SKM-1 treated with dmso at 0.1 percent for 144 hours (cell line): ENCODE measurements around the gene MIPOL1.
"Not testable (repeated sequence)": the region's sequence is repeated elsewhere in the genome, so short reads cannot be mapped to it uniquely, and the experiment has no call there.

Experiments
- DNase-seq: peaks from one replicate; lab custom pipeline; 2025; ENCODE audit not compliant: unreplicated experiment; lab: John Stamatoyannopoulos, UW

Gene MIPOL1

GRCh38 chr14:37397157-37397940 is 199.6 kb downstream of the MIPOL1 start:
- DNase-seq = not testable (repeated sequence)

DNA sequence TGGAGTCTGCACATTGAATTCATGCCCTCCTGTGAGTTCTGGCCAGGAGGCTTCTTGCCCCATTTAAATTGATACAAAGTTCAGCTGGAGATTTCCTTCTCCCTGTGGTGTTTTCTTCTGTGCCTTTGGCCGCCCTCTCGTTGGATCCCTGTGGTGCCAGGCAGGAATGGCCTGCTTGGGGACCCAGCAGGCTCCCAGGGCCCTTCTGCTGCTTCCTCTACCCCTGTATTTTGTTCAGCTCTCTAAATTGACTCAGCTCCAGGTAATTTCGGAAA is 200.1 kb downstream of the MIPOL1 start:
- DNase-seq = no peak

DNA sequence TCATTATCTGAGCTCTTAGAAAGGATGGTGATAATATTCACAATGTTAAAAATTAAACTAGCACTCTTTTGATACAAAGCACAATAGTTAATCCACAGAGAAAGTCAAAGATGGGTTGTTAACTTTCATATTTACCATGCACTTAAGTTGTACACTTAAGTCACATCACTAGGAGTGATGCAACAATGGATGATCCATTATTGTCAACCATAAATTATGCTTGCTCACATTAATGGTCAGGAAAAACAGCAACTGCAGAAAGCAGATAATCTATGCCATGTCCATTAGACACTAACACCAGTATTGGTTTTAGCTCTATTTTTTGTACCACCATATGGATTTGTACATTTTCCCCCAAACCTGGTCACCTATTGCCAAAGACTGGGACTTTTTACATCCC is 201.8 kb downstream of the MIPOL1 start:
- DNase-seq = no peak

DNA sequence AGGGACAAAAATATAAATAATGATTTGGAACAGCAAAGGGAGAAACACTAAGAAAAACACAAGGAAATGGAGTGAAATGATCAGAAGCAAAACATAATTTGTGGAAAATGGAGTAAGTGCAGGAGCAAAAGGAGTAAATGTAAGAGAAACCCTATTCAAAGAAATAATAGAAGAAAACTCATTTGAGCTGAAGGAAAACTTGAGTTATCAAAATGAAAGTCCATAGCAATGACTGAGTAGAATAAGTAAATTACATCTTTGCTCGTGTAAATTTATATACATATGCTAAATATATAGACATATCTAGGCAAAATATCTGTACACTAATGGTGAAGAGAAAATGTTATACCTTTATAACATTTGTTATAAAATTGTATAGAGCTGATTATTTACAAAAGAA is 203.4 kb downstream of the MIPOL1 start:
- no peak for DNase-seq

- DNase-seq = no peak
Observed at GRCh38 chr14:37403626-37404025, 205.9 kb downstream of the MIPOL1 start.

GRCh38 chr14:37406095-37406494 is 208.4 kb downstream of the MIPOL1 start:
- DNase-seq = no peak

DNA sequence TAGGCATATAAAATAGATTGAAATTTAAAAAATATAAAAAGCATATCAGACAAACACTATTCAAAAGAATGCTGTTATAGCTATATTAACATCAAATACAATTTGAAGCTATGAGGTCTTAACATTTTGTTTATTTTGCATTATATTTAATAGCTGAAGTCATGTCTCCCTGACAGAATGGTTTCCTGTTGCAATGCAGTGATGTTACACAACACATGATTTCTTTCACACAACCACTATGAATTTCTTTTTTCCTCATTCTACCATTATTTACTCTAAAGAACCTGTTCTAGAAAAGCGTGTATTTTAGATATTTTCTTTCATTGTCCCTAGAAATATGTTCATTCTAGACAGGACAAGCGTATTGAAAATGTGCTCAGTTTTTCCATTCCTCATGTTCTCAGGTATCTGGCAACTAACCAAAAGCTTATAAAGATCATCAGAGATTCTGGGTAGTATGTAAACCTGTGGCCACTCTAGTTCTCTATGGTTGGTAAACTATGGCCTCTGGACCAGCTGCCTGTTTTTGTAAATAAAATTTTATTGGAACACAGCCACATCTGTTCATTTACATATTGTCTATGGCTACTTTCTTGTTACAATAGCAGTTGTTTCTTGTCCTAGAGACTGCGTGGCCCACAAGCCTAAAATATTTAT is 213.5 kb downstream of the MIPOL1 start:
- no peak for DNase-seq

DNA sequence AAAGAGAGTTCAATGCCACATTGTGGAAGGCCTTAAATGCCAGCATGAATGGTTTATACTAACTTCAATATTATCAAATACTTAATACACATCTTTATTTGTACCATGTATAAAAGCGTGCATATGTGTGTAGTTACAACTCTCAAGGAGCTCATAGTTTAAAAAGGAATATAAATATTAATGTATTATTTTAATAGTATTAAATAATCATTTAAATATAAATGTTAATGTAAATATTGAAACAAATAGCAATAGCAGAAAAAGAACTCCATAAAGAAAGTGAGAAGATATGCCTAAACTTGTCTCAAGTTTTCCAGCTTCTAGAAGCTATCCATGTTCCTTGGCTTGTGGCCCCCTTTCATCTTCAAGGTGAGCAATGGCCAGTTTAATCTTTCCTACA is 215.3 kb downstream of the MIPOL1 start:
- no peak for DNase-seq

DNA sequence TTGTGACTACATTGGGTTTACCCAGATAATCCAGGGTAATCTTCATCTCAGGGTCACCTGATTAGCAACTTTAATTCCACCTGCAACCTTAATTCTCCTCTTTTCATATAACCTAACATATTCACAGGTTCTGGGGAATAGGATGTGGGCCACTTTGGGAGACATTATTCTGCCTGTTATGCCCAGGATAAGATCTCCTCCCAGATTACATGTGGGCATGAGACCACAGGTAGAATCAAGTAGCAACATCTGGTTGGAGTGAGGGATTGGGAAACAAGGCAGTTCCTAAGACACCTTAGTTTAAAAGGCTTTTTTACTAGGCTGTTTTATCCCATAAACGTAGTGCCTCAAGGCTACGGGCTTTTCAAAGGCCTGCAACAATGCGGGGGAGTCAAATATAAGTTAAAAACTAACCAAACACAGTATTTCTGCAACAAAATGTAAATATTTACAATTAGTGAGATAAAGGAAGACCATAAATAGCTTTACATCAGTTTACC is 215.8 kb downstream of the MIPOL1 start:
- DNase-seq = no peak

- DNase-seq = no peak
Observed at GRCh38 chr14:37416264-37416663, 218.5 kb downstream of the MIPOL1 start.

DNA sequence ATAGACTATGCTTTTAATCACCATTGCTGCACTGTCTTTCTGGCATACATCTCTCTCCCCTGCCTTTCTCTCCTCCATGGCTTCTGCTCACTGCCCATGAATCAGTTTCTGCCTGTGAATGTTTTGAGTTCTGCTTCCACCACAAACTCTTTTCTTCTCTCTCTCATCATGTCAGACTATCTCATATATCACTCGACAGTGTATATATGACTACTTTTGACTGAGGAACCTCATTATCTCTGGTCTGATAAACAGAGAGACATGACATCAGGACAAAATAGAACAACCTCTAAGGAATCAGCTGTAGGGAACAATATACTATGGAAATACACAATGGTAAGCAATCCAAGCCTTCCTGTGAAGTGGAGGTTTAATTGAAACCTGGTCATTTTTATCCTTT is 219.4 kb downstream of the MIPOL1 start:
- DNase-seq = no peak

GRCh38 chr14:37417833-37418232 is 220.1 kb downstream of the MIPOL1 start:
- DNase-seq = no peak

- no peak for DNase-seq
Observed at GRCh38 chr14:37420622-37421021, 222.9 kb downstream of the MIPOL1 start.

- DNase-seq = no peak
Observed at GRCh38 chr14:37422319-37422718, 224.6 kb downstream of the MIPOL1 start.

GRCh38 chr14:37422748-37423147 is 225.0 kb downstream of the MIPOL1 start:
- no peak for DNase-seq

GRCh38 chr14:37428954-37429353 is 231.2 kb downstream of the MIPOL1 start:
- DNase-seq = no peak

GRCh38 chr14:37429618-37430017 is 231.9 kb downstream of the MIPOL1 start:
- no peak for DNase-seq

DNA sequence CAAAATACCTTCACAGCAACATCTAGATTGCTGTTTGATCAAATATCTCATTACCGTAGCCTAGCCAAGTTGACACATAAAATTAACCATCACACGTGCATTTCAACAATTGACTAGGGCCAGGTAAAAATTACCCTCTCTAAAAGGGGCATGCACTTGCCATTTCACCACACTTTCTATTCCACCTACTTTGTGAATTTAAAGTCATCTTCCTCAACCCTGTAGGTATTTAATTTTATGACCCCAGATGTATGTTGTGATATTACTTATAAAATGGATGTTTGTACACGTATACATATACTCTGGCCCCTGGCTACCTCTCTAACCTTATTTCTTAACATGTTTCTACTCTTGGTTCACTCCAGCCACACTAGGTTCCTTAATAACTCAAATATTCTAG is 237.1 kb downstream of the MIPOL1 start:
- no peak for DNase-seq

- no peak for DNase-seq
Observed at GRCh38 chr14:37436519-37436918, 238.8 kb downstream of the MIPOL1 start.

- DNase-seq = no peak
Observed at GRCh38 chr14:37437490-37437889, 239.8 kb downstream of the MIPOL1 start.

GRCh38 chr14:37438444-37438843 is 240.7 kb downstream of the MIPOL1 start:
- DNase-seq = no peak

DNA sequence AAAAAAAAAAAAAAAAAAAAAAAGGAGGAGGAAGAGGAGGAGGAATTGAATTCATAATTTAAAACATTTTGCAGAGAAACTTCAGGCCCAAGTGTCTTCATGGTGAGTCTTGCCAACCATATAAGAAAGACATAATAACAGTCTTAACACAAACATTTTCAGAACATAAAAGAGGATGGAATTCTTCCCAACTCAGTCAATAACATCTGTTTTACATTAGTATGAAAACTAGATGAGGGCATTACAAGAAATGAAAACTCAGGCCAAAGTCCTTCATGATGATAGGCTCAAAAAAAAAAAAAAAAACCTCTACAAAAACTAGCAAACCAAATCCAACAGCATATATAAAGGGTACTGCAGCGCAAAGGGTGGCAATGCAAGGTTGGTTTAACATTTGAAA is 245.7 kb downstream of the MIPOL1 start:
- DNase-seq = no peak

- DNase-seq = no peak
Observed at GRCh38 chr14:37447883-37448391, 250.2 kb downstream of the MIPOL1 start.
